ENCODE data around the gene CHIT1.

CHIT1 gene

DNA sequence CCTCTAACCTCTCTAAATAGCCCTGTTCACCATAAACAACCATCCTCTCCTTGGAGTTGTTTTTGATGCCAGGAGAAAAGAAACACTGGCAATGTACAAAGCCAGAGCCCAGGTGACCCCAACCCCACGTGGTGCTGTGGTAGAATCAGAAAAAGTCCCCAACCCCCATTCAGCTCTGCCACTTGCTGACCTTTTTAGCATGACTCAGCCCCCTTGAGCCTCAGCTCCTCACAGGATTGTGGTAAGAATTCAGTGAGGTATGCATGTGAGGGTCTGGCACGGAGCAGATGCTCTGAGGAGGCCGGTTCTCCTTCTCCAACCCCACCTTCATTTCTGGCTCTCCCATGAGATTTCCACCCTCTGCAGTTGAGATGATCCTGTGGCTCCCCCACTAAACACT lies 31.8 kb downstream of the CHIT1 start:
- TF ChIP-seq CTCF (conservative IDR thresholded peaks at IDR 0.05; ENCODE audit: control insufficient read depth, insufficient read depth, low read depth, low read length): no peak
- peak; percentile 84 for DNase-seq (ENCODE audit: low read depth)
- H3K4me3 ChIP-seq (ENCODE audit: control insufficient read depth, low read depth, low read length): no peak overlapping the region

GRCh38 chr1:203196371-203196770 lies 33.1 kb downstream of the CHIT1 start:
- TF ChIP-seq CTCF (conservative IDR thresholded peaks at IDR 0.05; ENCODE audit: control insufficient read depth, insufficient read depth, low read depth, low read length): no peak
- no peak overlapping the region for H3K4me3 ChIP-seq (ENCODE audit: control insufficient read depth, low read depth, low read length)
- no peak for DNase-seq (ENCODE audit: low read depth)

DNA sequence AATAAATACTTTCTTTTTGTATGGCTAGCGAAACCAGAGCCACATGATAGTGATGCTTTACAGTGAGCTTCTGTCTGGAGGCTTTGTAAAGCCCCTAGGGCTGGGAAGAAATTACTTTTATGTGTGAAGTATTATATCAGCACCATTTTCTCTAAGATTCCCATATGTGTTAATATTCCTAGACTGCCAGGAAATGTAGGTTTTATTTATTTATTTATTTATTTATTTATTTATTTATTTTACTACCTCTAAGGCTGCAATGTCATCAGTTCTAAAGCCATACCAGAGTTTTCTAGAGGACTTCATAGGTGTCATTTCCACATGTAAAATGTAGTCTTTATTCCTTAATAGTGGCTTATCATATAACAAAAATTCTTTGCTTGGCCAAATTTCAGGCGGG lies 38.5 kb downstream of the CHIT1 start:
- no peak for TF ChIP-seq CTCF (conservative IDR thresholded peaks at IDR 0.05; ENCODE audit: control insufficient read depth, insufficient read depth, low read depth, low read length)
- H3K4me3 ChIP-seq (ENCODE audit: control insufficient read depth, low read depth, low read length): no peak overlapping the region
- no peak for DNase-seq (ENCODE audit: low read depth)

- no peak for TF ChIP-seq CTCF (conservative IDR thresholded peaks at IDR 0.05; ENCODE audit: control insufficient read depth, insufficient read depth, low read depth, low read length)
Measured at GRCh38 chr1:203189951-203190352, 39.5 kb downstream of the CHIT1 start.

GRCh38 chr1:203188686-203189232 lies 40.7 kb downstream of the CHIT1 start:
- TF ChIP-seq CTCF (conservative IDR thresholded peaks at IDR 0.05; ENCODE audit: control insufficient read depth, insufficient read depth, low read depth, low read length): no peak
- no peak for DNase-seq (ENCODE audit: low read depth)
- H3K4me3 ChIP-seq (ENCODE audit: control insufficient read depth, low read depth, low read length): no peak overlapping the region

More at GRCh38 chr1:203189951-203190352, 39.5 kb downstream of the CHIT1 start:
- H3K4me3 ChIP-seq (ENCODE audit: control insufficient read depth, low read depth, low read length): no peak overlapping the region
- DNase-seq (ENCODE audit: low read depth): peak; percentile 21

GRCh38 chr1:203187689-203188264 lies 41.7 kb downstream of the CHIT1 start:
- no peak for TF ChIP-seq CTCF (conservative IDR thresholded peaks at IDR 0.05; ENCODE audit: control insufficient read depth, insufficient read depth, low read depth, low read length)
- DNase-seq (ENCODE audit: low read depth): no peak

More at GRCh38 chr1:203187689-203188264, 41.7 kb downstream of the CHIT1 start:
- no peak overlapping the region for H3K4me3 ChIP-seq (ENCODE audit: control insufficient read depth, low read depth, low read length)

Measured in fibroblast of mammary gland (primary cell).